Measurements from ENCODE around the gene IL6R. TPM values are rescaled to one million over a fixed set of nuclear protein-coding genes. Genes with fewer than 3 reads are reported as not detected.

The IL6R gene
- total and polyA plus RNA-seq, 2 donors (not counting 1 experiment from before 2014, with no cell fraction given): 3.5 to 5.3 TPM

GRCh38 chr1:154488922-154489321, 83.8 kb downstream of the IL6R start:
- no peak overlapping the region for H3K4me2 ChIP-seq (replicated peaks; ENCODE audit: low read depth, low read length, poor library complexity, severe bottlenecking)
- H2AFZ ChIP-seq (ENCODE audit: insufficient read depth, low read depth, low read length, poor library complexity, severe bottlenecking): no peak overlapping the region
- no peak overlapping the region for H3K27ac ChIP-seq (ENCODE audit: low read length in 2 of 2)
- CTCF ChIA-PET: interaction anchor here (4.5 kb wide), 1 partner anchor 8 kb away, joined by 46 read pairs; no protein-coding TSS in a partner anchor
- no peaks in the 10 kb centered on the region for H3K27me3 ChIP-seq (replicated peaks in 1 of 4; ENCODE audit: control extremely low read depth in 1 of 4, control insufficient read depth in 3 of 4, insufficient read depth in 4 of 4, low read length in 3 of 4)
- peaks cover 37 to 38% of the 10 kb centered on the region in 2 donors for H3K4me1 ChIP-seq (ENCODE audit: control insufficient read depth in 2 of 2, insufficient read depth in 2 of 2, low read length in 2 of 2)
- no peaks in the 10 kb centered on the region for H3K36me3 ChIP-seq (replicated peaks in 1 of 2; ENCODE audit: control extremely low read depth in 1 of 2, control insufficient read depth in 1 of 2, extremely low read depth in 1 of 2, insufficient read depth in 2 of 2, low read length in 1 of 2)
- no peak overlapping the region for H3K9ac ChIP-seq (ENCODE audit: low read length)
- Mint-ChIP-seq H3K4me1 (peaks cover 40% of the 10 kb centered on the region), H3K27me3 (peaks cover 4% of the 10 kb centered on the region), H3K27ac (no peak overlapping the region), H3K9me3 (ENCODE audit: insufficient read depth) (no peaks in the 10 kb centered on the region), H3K4me3 (no peak overlapping the region)
- intact Hi-C loops (cut with micrococcal nuclease): no loop called here
- no peaks in the 10 kb centered on the region for H3K9me3 ChIP-seq (ENCODE audit: control extremely low read depth in 1 of 3, control insufficient read depth in 2 of 3, insufficient read depth in 1 of 3, low read length in 2 of 3)
- DNase-seq (no peak), ATAC-seq (ENCODE audit: low read depth) (no peak)
- no peaks in the 10 kb centered on the region for H4K20me1 ChIP-seq (ENCODE audit: control insufficient read depth, insufficient read depth, low read length, poor library complexity, severe bottlenecking)
- no peak overlapping the region for H3K4me3 ChIP-seq (ENCODE audit: control extremely low read depth in 1 of 5, extremely low read depth in 1 of 5, insufficient read depth in 1 of 5, low read depth in 2 of 5, low read length in 4 of 5)
- TF ChIP-seq, protein P1, sequence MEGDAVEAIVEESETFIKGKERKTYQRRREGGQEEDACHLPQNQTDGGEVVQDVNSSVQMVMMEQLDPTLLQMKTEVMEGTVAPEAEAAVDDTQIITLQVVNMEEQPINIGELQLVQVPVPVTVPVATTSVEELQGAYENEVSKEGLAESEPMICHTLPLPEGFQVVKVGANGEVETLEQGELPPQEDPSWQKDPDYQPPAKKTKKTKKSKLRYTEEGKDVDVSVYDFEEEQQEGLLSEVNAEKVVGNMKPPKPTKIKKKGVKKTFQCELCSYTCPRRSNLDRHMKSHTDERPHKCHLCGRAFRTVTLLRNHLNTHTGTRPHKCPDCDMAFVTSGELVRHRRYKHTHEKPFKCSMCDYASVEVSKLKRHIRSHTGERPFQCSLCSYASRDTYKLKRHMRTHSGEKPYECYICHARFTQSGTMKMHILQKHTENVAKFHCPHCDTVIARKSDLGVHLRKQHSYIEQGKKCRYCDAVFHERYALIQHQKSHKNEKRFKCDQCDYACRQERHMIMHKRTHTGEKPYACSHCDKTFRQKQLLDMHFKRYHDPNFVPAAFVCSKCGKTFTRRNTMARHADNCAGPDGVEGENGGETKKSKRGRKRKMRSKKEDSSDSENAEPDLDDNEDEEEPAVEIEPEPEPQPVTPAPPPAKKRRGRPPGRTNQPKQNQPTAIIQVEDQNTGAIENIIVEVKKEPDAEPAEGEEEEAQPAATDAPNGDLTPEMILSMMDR (IDR thresholded peaks at IDR 0.05): no peak
- no peak for TF ChIP-seq EZH2 (IDR thresholded peaks at IDR 0.05; ENCODE audit: borderline replicate concordance, insufficient read depth, low read depth, low read length, poor library complexity, severe bottlenecking)
- 97% methylated on average over 17 of the region's 20 CpGs for WGBS (ENCODE audit: insufficient coverage)
- POLR2A ChIA-PET: no interaction called here
- H3K79me2 ChIP-seq (ENCODE audit: control insufficient read depth, insufficient read depth, low read length): no peaks in the 10 kb centered on the region

GRCh38 chr1:154489695-154490274, 84.6 kb downstream of the IL6R start:
- Mint-ChIP-seq H3K9me3 (ENCODE audit: insufficient read depth) (no peaks in the 10 kb centered on the region), H3K4me1 (peaks cover 42% of the 10 kb centered on the region), H3K4me3 (no peak overlapping the region), H3K27ac (no peak overlapping the region), H3K27me3 (no peaks in the 10 kb centered on the region)
- TF ChIP-seq, protein P1 (IDR thresholded peaks at IDR 0.05): no peak
- no peak for TF ChIP-seq EZH2 (IDR thresholded peaks at IDR 0.05; ENCODE audit: borderline replicate concordance, insufficient read depth, low read depth, low read length, poor library complexity, severe bottlenecking)
- Histone ChIP-seq H3K9me3 (ENCODE audit: control extremely low read depth in 1 of 3, control insufficient read depth in 2 of 3, insufficient read depth in 1 of 3, low read length in 2 of 3) (no peaks in the 10 kb centered on the region), H3K27ac (ENCODE audit: low read length in 2 of 2) (no peak overlapping the region), H3K36me3 (replicated peaks in 1 of 2; ENCODE audit: control extremely low read depth in 1 of 2, control insufficient read depth in 1 of 2, extremely low read depth in 1 of 2, insufficient read depth in 2 of 2, low read length in 1 of 2) (no peaks in the 10 kb centered on the region), H3K4me3 (ENCODE audit: control extremely low read depth in 1 of 5, extremely low read depth in 1 of 5, insufficient read depth in 1 of 5, low read depth in 2 of 5, low read length in 4 of 5) (no peak overlapping the region), H4K20me1 (ENCODE audit: control insufficient read depth, insufficient read depth, low read length, poor library complexity, severe bottlenecking) (no peaks in the 10 kb centered on the region), H2AFZ (ENCODE audit: insufficient read depth, low read depth, low read length, poor library complexity, severe bottlenecking) (no peak overlapping the region), H3K4me1 (ENCODE audit: control insufficient read depth in 2 of 2, insufficient read depth in 2 of 2, low read length in 2 of 2) (peaks cover 40 to 42% of the 10 kb centered on the region in 2 donors), H3K9ac (ENCODE audit: low read length) (no peak overlapping the region), H3K27me3 (replicated peaks in 1 of 4; ENCODE audit: control extremely low read depth in 1 of 4, control insufficient read depth in 3 of 4, insufficient read depth in 4 of 4, low read length in 3 of 4) (no peaks in the 10 kb centered on the region), H3K79me2 (ENCODE audit: control insufficient read depth, insufficient read depth, low read length) (no peaks in the 10 kb centered on the region), H3K4me2 (replicated peaks; ENCODE audit: low read depth, low read length, poor library complexity, severe bottlenecking) (no peak overlapping the region)
- ChIA-PET POLR2A (interaction anchor here (0.6 kb wide), 1 partner anchor 155 kb away, joined by 5 read pairs; no protein-coding TSS in a partner anchor), CTCF (interaction anchor here (4.5 kb wide), 1 partner anchor 9 kb away, joined by 46 read pairs; no protein-coding TSS in a partner anchor)
- ATAC-seq (ENCODE audit: low read depth) (no peak), DNase-seq (no peak)
- intact Hi-C loops (cut with micrococcal nuclease): no loop called here
- 88% methylated on average over 1 of the region's 5 CpGs for WGBS (ENCODE audit: insufficient coverage)

Measured in B cell (primary cell).